ENCODE data around the gene RBM45.
"Not testable (repeated sequence)": the region's sequence is repeated elsewhere in the genome, so short reads cannot be mapped to it uniquely, and the experiment has no call there.

RBM45 gene

GRCh38 chr2:178112202-178113152 lies at the start of gene RBM45:
RBM45 (plus strand) TSS chr2:178112437; CDS start chr2:178112547, 110 bp downstream.
- DNase-seq, result peak; percentile 16 to 90 (median 70)

- no peak for DNase-seq
Observed at GRCh38 chr2:178066324-178066723, 45.9 kb upstream of the RBM45 start.

GRCh38 chr2:178066890-178067669 lies 45.2 kb upstream of the RBM45 start:
- no peak for DNase-seq

- DNase-seq, result no peak
Observed at GRCh38 chr2:178068823-178069454, 43.3 kb upstream of the RBM45 start.

- no peak for DNase-seq
Observed at GRCh38 chr2:178069551-178069950, 42.7 kb upstream of the RBM45 start.

GRCh38 chr2:178070824-178071223 lies 41.4 kb upstream of the RBM45 start:
- no peak for DNase-seq

- DNase-seq, result no peak
Observed at GRCh38 chr2:178072000-178072382, 40.2 kb upstream of the RBM45 start.

GRCh38 chr2:178072383-178073301 lies 39.6 kb upstream of the RBM45 start, which contains the start of gene PDE11A:
PDE11A (minus strand) TSS chr2:178072777; CDS start chr2:178072437, 340 bp downstream.
- DNase-seq, result peak in 24 of 56 donors; percentile 0 to 47 (median 10)

- DNase-seq, result no peak
Observed at GRCh38 chr2:178074123-178075005, 37.9 kb upstream of the RBM45 start.

GRCh38 chr2:178075006-178075326 lies 37.3 kb upstream of the RBM45 start:
- no peak for DNase-seq

GRCh38 chr2:178076130-178076529 lies 36.1 kb upstream of the RBM45 start:
- DNase-seq, result no peak

GRCh38 chr2:178079279-178079678 lies 33.0 kb upstream of the RBM45 start:
- not testable (repeated sequence) for DNase-seq

GRCh38 chr2:178082408-178083045 lies 29.7 kb upstream of the RBM45 start:
- no peak for DNase-seq

GRCh38 chr2:178084273-178084672 lies 28.0 kb upstream of the RBM45 start:
- no peak for DNase-seq

- no peak for DNase-seq
Observed at GRCh38 chr2:178088774-178089270, 23.4 kb upstream of the RBM45 start.

- DNase-seq, result no peak
Observed at GRCh38 chr2:178093471-178093870, 18.8 kb upstream of the RBM45 start.

GRCh38 chr2:178101321-178102079 lies 10.7 kb upstream of the RBM45 start:
- no peak for DNase-seq

GRCh38 chr2:178105566-178105965 lies 6.7 kb upstream of the RBM45 start:
- no peak for DNase-seq
